ENCODE measurements around the gene RRP12. TPM values are rescaled to one million over a fixed set of nuclear protein-coding genes. Genes with fewer than 3 reads are reported as not detected.

Gene RRP12
- total RNA-seq, 1 donor from 2014 or later, result 106 TPM

DNA sequence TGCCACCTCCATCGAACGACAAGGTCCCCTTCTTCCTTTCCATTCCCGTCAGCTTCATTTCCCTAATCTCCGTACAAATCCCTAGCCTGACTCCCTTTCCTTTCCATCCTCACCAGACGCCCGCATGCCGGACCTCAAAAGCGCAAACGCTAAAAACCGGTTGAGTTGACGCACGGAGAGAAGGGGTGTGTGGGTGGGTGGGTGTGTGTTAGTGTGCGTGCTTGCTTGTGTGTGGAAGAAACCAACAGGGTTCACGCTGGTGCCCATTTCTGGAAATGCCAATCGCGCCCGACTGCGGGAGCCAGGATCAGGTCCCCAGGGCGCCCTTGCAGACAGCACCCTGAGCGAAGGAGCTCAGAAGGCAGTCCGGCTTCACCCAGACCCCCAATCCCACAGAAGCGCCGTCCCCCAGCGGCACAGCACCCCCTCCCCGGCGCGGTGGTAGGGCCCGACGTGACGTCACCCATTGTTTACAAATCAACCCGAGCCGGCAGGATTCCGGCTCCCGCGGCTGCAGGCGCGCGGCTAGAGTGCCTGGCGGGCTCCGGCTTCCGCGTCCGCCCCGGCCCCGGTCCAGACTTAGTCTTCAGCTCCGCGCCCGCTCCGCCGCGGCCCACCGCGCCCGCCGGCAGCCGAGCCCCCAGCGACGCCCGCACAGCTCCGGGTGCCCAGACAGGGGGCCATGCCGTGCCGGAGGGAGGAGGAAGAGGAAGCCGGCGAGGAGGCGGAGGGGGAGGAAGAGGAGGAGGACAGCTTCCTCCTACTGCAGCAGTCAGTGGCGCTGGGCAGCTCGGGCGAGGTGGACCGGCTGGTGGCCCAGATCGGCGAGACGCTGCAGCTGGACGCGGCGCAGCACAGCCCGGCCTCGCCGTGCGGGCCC lies 82.1 kb downstream of the RRP12 start, which contains the start of gene FRAT1:
Gene FRAT1, plus strand, starts transcription at position 500 of the 880 bp plus-strand sequence. Its CDS starts 183 bp downstream, at position 683.
- intact Hi-C loops (cut with micrococcal nuclease), result loop anchor here (1.0 to 5.0 kb wide), 2 partner anchors 27 to 178 kb away; partner anchors contain the start of genes ARHGAP19, MMS19 and UBTD1
- peak within 1 kb of the TSS; percentile 92 for H3K4me3 Mint-ChIP-seq
- peaks cover 12% of the 10 kb centered on the region for H3K27me3 Mint-ChIP-seq
- peaks cover 6% of the 10 kb centered on the region for H3K36me3 Mint-ChIP-seq (ENCODE audit: low read depth)
- H3K4me1 Mint-ChIP-seq, result peaks cover 23% of the 10 kb centered on the region
- H3K27ac Mint-ChIP-seq, result peak within 1 kb of the TSS; percentile 99
- H3K9me3 Mint-ChIP-seq, result no peaks in the 10 kb centered on the region
- DNase-seq, result peak; percentile 97

DNA sequence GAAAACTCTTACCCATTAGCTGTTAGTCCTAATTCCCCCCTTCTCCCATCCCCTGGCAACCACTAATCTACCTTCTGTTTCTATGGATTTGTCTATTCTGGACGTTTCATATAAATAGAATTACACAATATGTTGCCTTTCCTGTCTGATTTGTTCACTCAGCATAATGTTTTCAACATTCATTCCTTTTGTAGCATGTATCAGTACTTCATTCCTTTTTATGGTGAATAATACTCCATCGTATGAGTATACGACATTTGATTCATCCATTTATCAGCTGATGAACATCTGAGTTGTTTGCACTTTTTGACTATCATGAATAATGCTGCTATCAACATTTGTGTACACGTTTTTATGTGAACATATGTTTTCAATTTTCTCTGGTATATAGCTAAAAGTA lies 86.5 kb downstream of the RRP12 start:
- intact Hi-C loops (cut with micrococcal nuclease), result loop anchor here (5.0 kb wide), 1 partner anchor 183 kb away; the partner anchor contains the start of genes MMS19 and UBTD1
- H3K4me1 Mint-ChIP-seq, result peaks cover 6% of the 10 kb centered on the region
- H3K27me3 Mint-ChIP-seq, result peaks cover 3% of the 10 kb centered on the region
- no peaks in the 10 kb centered on the region for H3K9me3 Mint-ChIP-seq
- H3K36me3 Mint-ChIP-seq (ENCODE audit: low read depth), result no peaks in the 10 kb centered on the region
- H3K27ac Mint-ChIP-seq, result no peak overlapping the region
- DNase-seq, result no peak
- H3K4me3 Mint-ChIP-seq, result no peak overlapping the region

DNA sequence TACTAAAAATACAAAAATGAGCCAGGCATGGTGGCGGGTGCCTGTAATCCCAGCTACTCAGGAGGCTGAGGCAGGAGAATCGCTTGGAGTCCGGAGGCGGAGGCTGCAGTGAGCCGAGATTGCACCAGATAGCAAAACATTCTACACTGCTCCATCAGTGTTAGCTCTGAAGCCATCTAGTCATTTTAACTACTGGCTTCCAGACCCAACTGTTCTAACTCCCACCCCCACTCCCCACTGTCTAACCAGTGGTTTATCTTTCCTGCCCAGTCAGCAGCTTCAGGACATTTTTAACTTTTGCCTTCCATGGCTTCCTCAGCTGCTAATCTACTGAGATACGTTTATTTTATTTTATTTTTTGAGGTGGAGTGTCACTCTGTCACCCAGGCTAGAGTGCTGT lies 88.2 kb downstream of the RRP12 start:
- intact Hi-C loops (cut with micrococcal nuclease), result no loop called here
- Mint-ChIP-seq H3K9me3 (no peaks in the 10 kb centered on the region), H3K4me3 (no peak overlapping the region), H3K27ac (no peak overlapping the region), H3K27me3 (peaks cover 3% of the 10 kb centered on the region), H3K36me3 (ENCODE audit: low read depth) (no peaks in the 10 kb centered on the region), H3K4me1 (no peaks in the 10 kb centered on the region)
- DNase-seq, result no peak

DNA sequence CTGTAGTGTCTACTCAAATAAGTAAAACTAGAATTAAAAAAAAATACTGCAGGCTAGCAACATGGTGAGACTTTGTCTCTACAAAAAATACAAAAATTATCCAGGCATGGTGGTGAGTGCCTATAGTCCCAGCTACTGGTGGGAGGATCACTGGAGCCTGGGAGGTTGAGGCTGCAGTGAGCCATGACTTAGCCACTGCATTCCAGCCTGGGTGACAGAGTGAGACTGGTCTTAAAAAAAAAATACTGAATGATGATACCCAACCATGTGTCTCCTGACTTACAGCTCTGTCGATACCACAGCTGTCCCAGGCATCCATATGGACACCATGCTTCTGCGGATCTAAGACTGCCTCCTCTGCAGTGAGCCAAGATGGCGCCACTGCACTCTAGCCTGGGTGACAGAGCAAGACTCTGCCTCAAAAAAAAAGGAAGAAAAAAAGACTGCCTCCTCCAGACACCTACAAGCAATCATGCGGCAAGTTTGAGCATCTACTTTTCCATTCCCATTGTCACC lies 90.0 kb downstream of the RRP12 start:
- DNase-seq, result no peak
- H3K36me3 Mint-ChIP-seq (ENCODE audit: low read depth), result no peaks in the 10 kb centered on the region
- H3K9me3 Mint-ChIP-seq, result no peaks in the 10 kb centered on the region
- H3K4me3 Mint-ChIP-seq, result no peak overlapping the region
- H3K27ac Mint-ChIP-seq, result no peak overlapping the region
- H3K27me3 Mint-ChIP-seq, result peaks cover 6% of the 10 kb centered on the region
- intact Hi-C loops (cut with micrococcal nuclease), result no loop called here
- peaks cover 3% of the 10 kb centered on the region for H3K4me1 Mint-ChIP-seq

DNA sequence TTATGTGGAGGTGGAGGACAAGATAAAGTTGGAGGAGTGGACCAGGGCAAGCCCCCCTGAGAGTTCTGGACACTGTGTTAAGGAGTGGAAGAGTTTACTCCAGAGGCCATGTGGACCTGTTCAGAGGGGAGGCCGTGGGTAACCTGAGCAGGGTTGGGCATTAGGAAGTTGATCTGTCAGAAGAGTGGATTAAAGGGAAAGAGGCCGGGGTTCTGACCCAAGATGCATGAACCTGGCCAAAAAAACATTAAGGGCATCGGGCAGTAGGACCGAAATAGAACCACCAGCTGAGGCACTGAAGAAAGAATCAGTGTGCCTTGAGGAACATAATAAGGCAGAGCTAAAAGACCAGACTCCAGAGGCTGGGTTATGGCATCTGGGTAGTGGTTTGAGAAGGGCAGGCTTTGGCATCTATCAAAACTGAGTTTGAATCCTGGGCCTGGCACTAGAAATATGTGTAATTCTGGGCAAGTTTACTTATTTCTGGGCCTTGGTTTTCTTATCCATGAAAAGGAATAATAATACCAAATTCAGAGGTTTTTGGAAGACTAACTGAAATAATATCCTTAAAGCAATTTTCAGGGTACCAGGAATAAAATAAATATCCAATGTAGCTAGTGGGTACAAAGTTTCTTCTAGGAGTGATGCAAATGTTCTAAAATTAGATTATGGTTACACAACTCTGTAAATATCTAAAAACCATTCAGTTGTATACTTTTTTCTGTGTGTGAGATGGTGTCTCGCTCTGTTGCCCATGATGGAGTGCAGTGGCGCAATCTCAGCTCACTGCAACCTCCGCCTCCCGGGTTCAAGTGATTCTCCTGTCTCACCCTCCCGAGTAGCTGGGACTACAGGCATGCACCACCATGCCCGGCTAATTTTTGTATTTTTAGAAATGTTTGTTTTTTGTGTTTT lies 93.0 kb downstream of the RRP12 start:
- Mint-ChIP-seq H3K27me3 (peaks cover 6% of the 10 kb centered on the region), H3K4me3 (no peak overlapping the region), H3K27ac (no peak overlapping the region), H3K4me1 (peaks cover 3% of the 10 kb centered on the region), H3K36me3 (ENCODE audit: low read depth) (no peaks in the 10 kb centered on the region), H3K9me3 (no peaks in the 10 kb centered on the region)
- no peak for DNase-seq
- intact Hi-C loops (cut with micrococcal nuclease), result no loop called here

DNA sequence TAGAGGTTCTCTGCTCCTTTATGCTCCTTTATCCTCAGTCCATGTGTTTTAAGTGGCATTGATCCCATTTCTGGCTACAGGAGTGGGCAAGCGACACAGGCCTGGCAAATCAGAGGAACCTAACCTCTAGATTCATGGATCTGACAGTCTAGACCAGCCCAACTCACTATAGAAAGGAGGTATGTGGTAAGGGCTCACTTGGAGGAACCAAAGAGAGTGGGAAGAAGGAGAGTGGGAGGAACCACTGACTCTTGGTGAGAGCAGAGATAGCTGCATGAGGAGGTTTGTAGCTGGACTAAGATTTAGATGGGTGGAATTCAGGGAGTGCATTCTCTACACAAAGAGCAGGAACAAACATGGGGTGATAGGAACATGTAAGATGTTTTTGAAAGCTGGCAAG lies 93.7 kb downstream of the RRP12 start:
- Mint-ChIP-seq H3K4me1 (peaks cover 3% of the 10 kb centered on the region), H3K9me3 (no peaks in the 10 kb centered on the region), H3K36me3 (ENCODE audit: low read depth) (no peaks in the 10 kb centered on the region), H3K27me3 (peaks cover 6% of the 10 kb centered on the region), H3K27ac (no peak overlapping the region), H3K4me3 (no peak overlapping the region)
- DNase-seq, result no peak
- intact Hi-C loops (cut with micrococcal nuclease), result no loop called here

Other genes with a start within 250 kb of the RRP12 start
- gene SLIT1, start 215.4 kb downstream of the RRP12 start, total RNA-seq, result 0.17 and 0.26 TPM in 2 replicates
- 26.4 and 30.7 TPM in 2 replicates for gene ARHGAP19, start 108.7 kb downstream of the RRP12 start, total RNA-seq
- gene FRAT1, start 82.1 kb downstream of the RRP12 start, total RNA-seq, result 2.0 and 2.5 TPM in 2 replicates
- gene FRAT2, start 66.6 kb downstream of the RRP12 start, total RNA-seq, result 8.7 and 9.8 TPM in 2 replicates
- gene PGAM1, start 24.9 kb upstream of the RRP12 start, total RNA-seq, result 1,086 and 1,108 TPM in 2 replicates
- 57.9 and 59.8 TPM in 2 replicates for gene EXOSC1, start 44.7 kb upstream of the RRP12 start, total RNA-seq
- gene ZDHHC16, start 44.8 kb upstream of the RRP12 start, total RNA-seq, result 42.9 and 43.1 TPM in 2 replicates
- 100 and 103 TPM in 2 replicates for gene MMS19, start 97.1 kb upstream of the RRP12 start, total RNA-seq
- 1.8 and 2.1 TPM in 2 replicates for gene UBTD1, start 97.6 kb upstream of the RRP12 start, total RNA-seq
- gene ANKRD2, start 171.4 kb upstream of the RRP12 start, total RNA-seq, result not detected in 2 replicates
- not detected in 2 replicates for gene HOGA1, start 183.0 kb upstream of the RRP12 start, total RNA-seq
- not detected in 2 replicates for gene C10orf62, start 188.4 kb upstream of the RRP12 start, total RNA-seq
- 2.2 and 2.4 TPM in 2 replicates for gene MORN4, start 232.2 kb upstream of the RRP12 start, total RNA-seq
- gene PI4K2A, start 239.3 kb upstream of the RRP12 start, total RNA-seq, result 17.8 TPM in 2 replicates

All from activated CD4-positive, alpha-beta T cell treated with anti-CD3 and anti-CD28 coated beads, Interleukin-2, amount 10 ng/mL, durations not matched to agents 24 days and 14 days (primary cell).